BLaER1 (cell line): ENCODE measurements around the gene CYS1.

ENCODE experiments used
- H3K27ac ChIP-seq: shearing (Covaris generic); formaldehyde crosslinking; 2 replicates; pipeline ENCODE4 v1.8.1; 2022
- H3K27me3 ChIP-seq: shearing (Covaris generic); formaldehyde crosslinking; 2 replicates; pipeline ENCODE4 v1.8.1; 2022
- H3K36me3 ChIP-seq: shearing (Covaris generic); formaldehyde crosslinking; 2 replicates; pipeline ENCODE4 v1.8.1; 2022
- H3K4me1 ChIP-seq: shearing (Covaris generic); formaldehyde crosslinking; 2 replicates; pipeline ENCODE4 v1.8.1; 2022
- H3K4me2 ChIP-seq: shearing (Covaris generic); formaldehyde crosslinking; 2 replicates; pipeline ENCODE4 v1.8.1; 2022
- H3K4me3 ChIP-seq: shearing (Covaris generic); formaldehyde crosslinking; 2 replicates; pipeline ENCODE4 v1.8.1; 2022
- H3K9ac ChIP-seq: shearing (Covaris generic); formaldehyde crosslinking; 2 replicates; pipeline ENCODE4 v1.8.1; 2022
- H3K9me3 ChIP-seq: shearing (Covaris generic); formaldehyde crosslinking; 2 replicates; pipeline ENCODE4 v1.8.1; 2022
- H4K20me1 ChIP-seq: shearing (Covaris generic); formaldehyde crosslinking; 2 replicates; pipeline ENCODE4 v1.8.1; 2022
- Cebpa-rat ChIP-seq: shearing (Covaris generic); IDR thresholded peaks from 2 replicates; pipeline ENCODE4 v1.8.1; 2022

CYS1 gene, protein sequence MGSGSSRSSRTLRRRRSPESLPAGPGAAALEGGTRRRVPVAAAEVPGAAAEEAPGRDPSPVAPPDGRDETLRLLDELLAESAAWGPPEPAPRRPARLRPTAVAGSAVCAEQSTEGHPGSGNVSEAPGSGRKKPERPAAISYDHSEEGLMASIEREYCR

DNA sequence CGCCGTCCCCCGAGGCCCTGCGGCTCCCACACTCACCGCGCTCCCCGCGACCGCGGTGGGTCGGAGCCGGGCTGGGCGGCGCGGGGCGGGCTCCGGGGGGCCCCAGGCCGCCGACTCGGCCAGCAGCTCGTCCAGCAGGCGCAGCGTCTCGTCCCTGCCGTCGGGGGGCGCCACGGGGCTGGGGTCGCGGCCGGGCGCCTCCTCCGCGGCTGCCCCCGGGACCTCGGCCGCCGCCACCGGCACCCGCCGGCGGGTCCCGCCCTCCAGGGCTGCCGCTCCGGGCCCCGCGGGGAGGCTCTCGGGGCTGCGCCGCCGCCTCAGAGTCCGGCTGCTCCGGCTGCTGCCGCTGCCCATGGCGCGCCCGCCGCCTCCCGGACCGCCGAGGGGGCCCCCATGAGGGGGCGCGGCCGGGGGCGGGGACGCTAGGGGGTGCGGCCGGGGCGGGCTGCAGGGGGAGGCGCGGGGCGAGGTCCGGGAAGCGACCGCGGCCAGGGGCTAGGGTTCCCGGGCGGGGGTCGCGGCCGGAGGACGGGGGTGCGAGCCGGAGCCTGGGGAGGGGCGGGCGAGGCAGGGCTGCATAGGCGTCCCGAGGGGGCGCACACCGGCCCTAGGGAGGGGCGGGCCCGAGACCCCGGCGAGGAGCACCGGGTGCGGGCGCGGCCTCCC lies at the start of gene CYS1:
TSS of gene CYS1 (minus strand) at position 542 of the 666 bp plus-strand sequence. CDS start at position 354, 188 bp downstream.
- Histone ChIP-seq H3K4me1 (peaks cover 27% of the 10 kb centered on the region), H3K4me3 (peak within 1 kb of the TSS; percentile 69), H4K20me1 (peaks cover 45% of the 10 kb centered on the region), H3K9me3 (no peaks in the 10 kb centered on the region), H3K27me3 (peaks cover 97% of the 10 kb centered on the region), H3K9ac (peak within 1 kb of the TSS; percentile 57), H3K36me3 (no peaks in the 10 kb centered on the region), H3K27ac (no peak within 1 kb of the TSS), H3K4me2 (peak within 1 kb of the TSS; percentile 94)
- TF ChIP-seq Cebpa-rat = no peak

DNA sequence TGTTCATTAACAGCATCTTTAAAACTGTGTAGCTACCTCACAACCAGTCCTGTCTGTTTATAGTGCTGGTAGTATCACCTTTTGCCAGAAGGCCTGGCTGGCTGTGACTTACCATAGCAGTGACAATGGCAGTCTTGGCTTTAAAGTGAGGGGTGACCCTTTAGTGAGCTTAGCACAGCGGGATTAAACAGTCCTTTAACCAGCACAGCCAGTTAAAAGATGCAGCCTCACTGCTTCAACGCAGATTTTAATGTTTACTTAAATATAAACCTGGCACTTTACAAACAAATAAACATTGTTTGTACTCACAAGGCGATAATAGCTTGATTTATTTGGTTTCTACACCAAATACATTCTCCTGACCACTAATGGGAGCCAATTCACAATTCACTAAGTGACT lies 49.3 kb upstream of the CYS1 start:
- Histone ChIP-seq H3K4me1 (peaks cover 65% of the 10 kb centered on the region), H3K4me2 (peak overlapping the region; percentile 10; the same call in 1 of the 2 replicates), H4K20me1 (peaks cover 82% of the 10 kb centered on the region)

GRCh38 chr2:10128420-10128819 lies 48.2 kb upstream of the CYS1 start:
- Histone ChIP-seq H3K4me3 (no peak overlapping the region), H3K9ac (peak overlapping the region; percentile 51; the same call in 1 of the 2 replicates), H3K27me3 (no peaks in the 10 kb centered on the region), H3K36me3 (peaks cover 88% of the 10 kb centered on the region), H3K4me2 (peak overlapping the region; percentile 10; the same call in 1 of the 2 replicates), H3K27ac (no peak overlapping the region), H3K9me3 (no peaks in the 10 kb centered on the region), H4K20me1 (peaks cover 90% of the 10 kb centered on the region), H3K4me1 (peaks cover 73% of the 10 kb centered on the region)
- TF ChIP-seq Cebpa-rat = no peak

More for the DNA sequence above, 49.3 kb upstream of the CYS1 start:
- Histone ChIP-seq H3K36me3 (peaks cover 99% of the 10 kb centered on the region), H3K9me3 (no peaks in the 10 kb centered on the region), H3K4me3 (no peak overlapping the region), H3K27ac (no peak overlapping the region), H3K27me3 (no peaks in the 10 kb centered on the region), H3K9ac (peak overlapping the region; percentile 51; the same call in 1 of the 2 replicates)
- TF ChIP-seq Cebpa-rat = no peak

DNA sequence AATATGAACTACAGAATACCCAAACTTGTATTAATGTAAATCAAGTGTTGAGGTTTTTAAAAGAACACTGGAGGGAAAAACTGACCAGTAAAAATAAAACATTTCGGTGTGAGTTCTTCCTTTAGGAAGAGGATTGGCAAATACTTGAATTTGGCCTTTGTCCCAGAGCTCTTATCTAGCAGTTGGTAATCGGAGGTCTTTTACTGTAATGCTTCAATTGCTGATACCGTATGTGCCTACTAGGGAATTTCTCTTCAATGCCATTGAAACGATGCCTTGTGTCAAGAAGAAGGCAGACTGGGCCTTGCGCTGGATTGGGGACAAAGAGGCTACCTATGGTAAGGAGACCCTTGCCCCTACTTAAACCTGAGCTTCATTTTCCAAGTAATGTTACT lies 46.4 kb upstream of the CYS1 start:
- Histone ChIP-seq H3K27ac (no peak overlapping the region), H3K4me3 (no peak overlapping the region), H4K20me1 (peaks cover 79% of the 10 kb centered on the region), H3K4me2 (peak overlapping the region; percentile 96; the same call in 1 of the 2 replicates), H3K4me1 (peaks cover 76% of the 10 kb centered on the region), H3K27me3 (no peaks in the 10 kb centered on the region), H3K9me3 (no peaks in the 10 kb centered on the region), H3K9ac (peak overlapping the region; percentile 30; the same call in 1 of the 2 replicates), H3K36me3 (peaks cover 70% of the 10 kb centered on the region)
- TF ChIP-seq Cebpa-rat = no peak

DNA sequence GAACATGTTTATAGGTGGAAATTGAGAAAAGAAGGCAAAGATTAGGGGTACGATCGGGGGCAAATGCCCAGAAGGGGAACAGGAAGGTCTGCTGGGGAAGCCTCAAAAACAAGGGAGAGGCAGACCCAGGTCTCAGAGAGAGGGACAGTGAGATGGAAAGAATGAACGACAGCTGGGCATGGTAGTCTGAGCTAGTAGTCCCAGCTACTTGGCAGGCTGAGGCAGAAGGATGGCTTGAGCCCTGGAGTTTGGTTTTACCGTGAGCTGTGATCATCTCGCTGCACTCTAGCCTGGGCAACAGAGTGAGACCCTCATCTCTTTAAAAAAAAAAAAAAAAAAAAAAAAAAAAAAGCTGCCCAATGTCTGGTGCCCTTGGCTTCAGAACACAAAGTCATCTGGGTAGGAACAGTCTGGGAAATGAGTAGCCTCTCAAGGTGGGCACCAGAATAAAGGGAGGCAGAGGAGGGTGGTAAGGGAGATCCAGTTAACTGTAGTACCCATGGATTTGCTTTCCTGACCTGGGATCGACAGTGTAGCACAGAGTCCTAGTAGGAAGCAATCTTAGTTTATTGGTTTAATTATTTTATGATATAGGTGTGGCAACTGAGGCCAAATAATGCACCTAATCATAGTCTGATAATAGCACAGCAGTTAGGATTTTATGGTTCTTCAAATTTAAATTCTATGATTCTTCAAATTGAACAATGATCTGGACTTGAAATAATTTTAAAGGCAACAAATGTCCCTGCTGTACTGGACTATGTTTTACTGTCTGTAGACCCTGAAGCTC lies 45.8 kb upstream of the CYS1 start:
- Histone ChIP-seq H3K27ac (no peak overlapping the region), H3K36me3 (peaks cover 64% of the 10 kb centered on the region), H4K20me1 (peaks cover 75% of the 10 kb centered on the region), H3K4me2 (peak overlapping the region; percentile 96), H3K4me3 (no peak overlapping the region), H3K27me3 (no peaks in the 10 kb centered on the region), H3K4me1 (peaks cover 79% of the 10 kb centered on the region), H3K9ac (peak overlapping the region; percentile 25; the same call in 1 of the 2 replicates), H3K9me3 (no peaks in the 10 kb centered on the region)
- no peak for TF ChIP-seq Cebpa-rat

- Histone ChIP-seq H3K4me1 (peaks cover 85% of the 10 kb centered on the region), H3K9ac (peak overlapping the region; percentile 92; the same call in 1 of the 2 replicates), H3K36me3 (peaks cover 50% of the 10 kb centered on the region), H3K27ac (no peak overlapping the region), H4K20me1 (peaks cover 62% of the 10 kb centered on the region), H3K4me2 (peak overlapping the region; percentile 96), H3K9me3 (no peaks in the 10 kb centered on the region), H3K27me3 (no peaks in the 10 kb centered on the region), H3K4me3 (peak overlapping the region; percentile 83)
- no peak for TF ChIP-seq Cebpa-rat
Observed at GRCh38 chr2:10124538-10125045, 44.4 kb upstream of the CYS1 start.

GRCh38 chr2:10123281-10123680 lies 43.1 kb upstream of the CYS1 start:
- Histone ChIP-seq H4K20me1 (peaks cover 49% of the 10 kb centered on the region), H3K4me2 (peak overlapping the region; percentile 96), H3K9me3 (no peaks in the 10 kb centered on the region), H3K4me1 (peaks cover 84% of the 10 kb centered on the region), H3K9ac (peak overlapping the region; percentile 92), H3K4me3 (peak overlapping the region; percentile 83), H3K36me3 (peaks cover 37% of the 10 kb centered on the region), H3K27me3 (no peaks in the 10 kb centered on the region), H3K27ac (peak overlapping the region; percentile 95)
- no peak for TF ChIP-seq Cebpa-rat

- H3K36me3 ChIP-seq = peaks cover 31% of the 10 kb centered on the region
- H3K27ac ChIP-seq = peak within 1 kb of the TSS; percentile 95
- peaks cover 84% of the 10 kb centered on the region for H3K4me1 ChIP-seq
- H4K20me1 ChIP-seq = peaks cover 43% of the 10 kb centered on the region
- H3K9me3 ChIP-seq = no peaks in the 10 kb centered on the region
- H3K9ac ChIP-seq = peak within 1 kb of the TSS; percentile 92
- H3K27me3 ChIP-seq = no peaks in the 10 kb centered on the region
- H3K4me3 ChIP-seq = peak within 1 kb of the TSS; percentile 83
- peak within 1 kb of the TSS; percentile 96 for H3K4me2 ChIP-seq
- TF ChIP-seq Cebpa-rat = no peak
Observed at GRCh38 chr2:10122500-10123280, 42.5 kb upstream of the CYS1 start, which contains the start of gene RRM2. TSS of gene RRM2 (plus strand) at chr2:10122739. CDS start at chr2:10122799, 60 bp downstream.
